PC-9 (cell line): Measurements from ENCODE around the gene SYNJ2. TPM values are rescaled to one million over a fixed set of nuclear protein-coding genes. Genes with fewer than 3 reads are reported as not detected.

Experiments
- BruUV-seq: library from RNA; stranded (reverse); fragments of 400-500 nt; replicated peaks from 2 replicates; lab custom pipeline; 2021; lab: Mats Ljungman, UMichigan
- CTCF ChIA-PET: fragments of 300-600 bp; sonication (Branson Sonifier 250); formaldehyde crosslinking; loops from one replicate; lab custom pipeline; 2022; ENCODE audit warnings: antibody characterized with exemption; lab: Charles Lee
- POLR2A ChIA-PET: fragments of 300-600 bp; sonication (Branson Sonifier 250); formaldehyde crosslinking; loops from one replicate; lab custom pipeline; 2022; ENCODE audit warnings: antibody characterized with exemption; ENCODE audit not compliant: unreplicated experiment; lab: Charles Lee
- DNase-seq, 2 experiments: peaks; one replicate each; pipeline versions ENCODE4 v3.0.0 to v3.0.0-alpha.2; 2015 to 2022; ENCODE audit warnings: mixed read lengths in 1 of 2
- H2AFZ ChIP-seq: fragments of 200-600 bp; sonication (generic); 2 replicates; pipeline ENCODE4 v1.8.1; 2017; ENCODE audit warnings: antibody characterized with exemption
- H3F3A ChIP-seq: fragments of 200-600 bp; sonication (generic); 2 replicates; pipeline ENCODE4 v1.8.1; 2017; ENCODE audit warnings: antibody characterized with exemption, mild to moderate bottlenecking, low read depth; ENCODE audit not compliant: insufficient read depth
- H3K27ac ChIP-seq: fragments of 200-600 bp; sonication (generic); 2 replicates; pipeline ENCODE4 v1.6.1; 2016; ENCODE audit warnings: mixed run types
- H3K27me3 ChIP-seq: fragments of 200-600 bp; sonication (generic); 2 replicates; pipeline ENCODE4 v1.6.1; 2016; ENCODE audit warnings: low read depth, mixed run types; ENCODE audit not compliant: insufficient read depth
- H3K36me3 ChIP-seq: fragments of 200-600 bp; sonication (generic); 2 replicates; pipeline ENCODE4 v1.6.1; 2016; ENCODE audit warnings: low read depth, mixed run types
- H3K4me1 ChIP-seq: fragments of 200-600 bp; sonication (generic); replicated peaks from 2 replicates; pipeline ENCODE4 v1.6.1; 2016; ENCODE audit warnings: mixed run types; ENCODE audit not compliant: insufficient read depth
- H3K4me2 ChIP-seq: fragments of 200-600 bp; sonication (generic); 2 replicates; pipeline ENCODE4 v1.6.1; 2017; ENCODE audit warnings: mixed run types
- H3K4me3 ChIP-seq: fragments of 200-600 bp; sonication (generic); 2 replicates; pipeline ENCODE4 v1.6.1; 2016; ENCODE audit warnings: mixed run types
- H3K79me2 ChIP-seq: fragments of 200-600 bp; sonication (generic); 2 replicates; pipeline ENCODE4 v1.6.1; 2017; ENCODE audit warnings: low read depth, mixed run types
- H3K9me2 ChIP-seq: fragments of 200-600 bp; sonication (generic); 2 replicates; pipeline ENCODE4 v1.8.1; 2017; ENCODE audit warnings: mild to moderate bottlenecking; ENCODE audit not compliant: insufficient read depth
- H3K9me3 ChIP-seq: fragments of 200-600 bp; sonication (generic); 2 replicates; pipeline ENCODE4 v1.8.1; 2016; ENCODE audit warnings: low read depth; ENCODE audit not compliant: insufficient read depth
- H4K20me1 ChIP-seq: fragments of 200-600 bp; sonication (generic); 2 replicates; pipeline ENCODE4 v1.8.1; 2017; ENCODE audit not compliant: insufficient read depth
- EZH2 ChIP-seq: fragments of 200-600 bp; sonication (generic); IDR thresholded peaks from 2 replicates; pipeline ENCODE4 v1.8.0; 2017; ENCODE audit warnings: antibody characterized with exemption, low read depth
- intact Hi-C: fragments of 100-400 bp; cut with micrococcal nuclease; formaldehyde crosslinking; loops from one replicate; pipeline ENCODE4 v1.10.0; 2022; ENCODE audit not compliant: unreplicated experiment
- total RNA-seq: library from RNA; stranded (reverse); gene quantifications from 2 replicates; pipeline ENCODE4 v1.2.3, GENCODE V29; 2021
- TF ChIP-seq, protein P1 (sequence below): fragments of 200-600 bp; sonication (generic); conservative IDR thresholded peaks from 2 replicates; pipeline ENCODE4 v1.6.1; 2017; ENCODE audit warnings: mixed run types, antibody characterized with exemption, mild to moderate bottlenecking, moderate library complexity

SYNJ2 gene
- total RNA-seq, 1 experiment from 2014 or later: 30.3 TPM

DNA sequence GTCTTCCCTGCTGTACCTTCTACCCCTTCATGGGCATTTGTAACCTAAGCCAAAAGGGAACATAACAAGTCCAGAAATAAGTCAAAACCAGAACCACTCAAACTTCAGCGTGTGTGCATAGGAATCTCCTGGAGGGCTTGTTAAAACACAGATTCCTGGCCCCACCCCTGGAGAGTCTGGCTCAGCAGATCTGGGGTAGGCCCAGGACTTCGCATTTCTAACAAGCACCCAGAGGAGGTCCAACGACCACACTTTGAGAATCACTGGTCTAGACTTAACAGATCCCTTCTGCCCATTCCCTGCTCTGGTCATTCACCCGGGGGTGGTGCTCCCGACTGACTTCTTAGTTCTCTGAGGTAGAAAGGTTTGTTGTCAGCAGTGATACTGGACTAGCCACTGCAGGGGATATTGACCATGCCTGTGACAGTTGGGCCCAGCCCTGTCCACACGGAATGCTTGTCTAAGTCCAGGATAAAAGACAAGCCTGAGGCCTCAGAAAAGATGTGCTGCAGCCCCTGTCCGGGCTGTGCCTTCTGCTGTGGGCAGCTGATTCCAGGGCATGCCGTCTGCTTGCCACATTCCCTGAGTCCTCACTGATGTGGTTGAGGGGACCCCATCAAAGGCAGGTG is 68.6 kb downstream of the SYNJ2 start:
- Histone ChIP-seq H3K4me2 (no peak overlapping the region), H3K9me3 (no peaks in the 10 kb centered on the region), H2AFZ (no peak overlapping the region), H3K9me2 (no peaks in the 10 kb centered on the region), H3K27me3 (no peaks in the 10 kb centered on the region), H3K79me2 (no peaks in the 10 kb centered on the region), H4K20me1 (no peaks in the 10 kb centered on the region), H3K4me3 (no peak overlapping the region), H3K4me1 (0 out of 2 replicates have a peak, but pooled peaks cover under 1% of the 10 kb centered on the region), H3K27ac (no peak overlapping the region), H3F3A (no peaks in the 10 kb centered on the region), H3K36me3 (no peaks in the 10 kb centered on the region)
- intact Hi-C loops: no loop called here
- no peak for TF ChIP-seq EZH2
- TF ChIP-seq, protein P1, sequence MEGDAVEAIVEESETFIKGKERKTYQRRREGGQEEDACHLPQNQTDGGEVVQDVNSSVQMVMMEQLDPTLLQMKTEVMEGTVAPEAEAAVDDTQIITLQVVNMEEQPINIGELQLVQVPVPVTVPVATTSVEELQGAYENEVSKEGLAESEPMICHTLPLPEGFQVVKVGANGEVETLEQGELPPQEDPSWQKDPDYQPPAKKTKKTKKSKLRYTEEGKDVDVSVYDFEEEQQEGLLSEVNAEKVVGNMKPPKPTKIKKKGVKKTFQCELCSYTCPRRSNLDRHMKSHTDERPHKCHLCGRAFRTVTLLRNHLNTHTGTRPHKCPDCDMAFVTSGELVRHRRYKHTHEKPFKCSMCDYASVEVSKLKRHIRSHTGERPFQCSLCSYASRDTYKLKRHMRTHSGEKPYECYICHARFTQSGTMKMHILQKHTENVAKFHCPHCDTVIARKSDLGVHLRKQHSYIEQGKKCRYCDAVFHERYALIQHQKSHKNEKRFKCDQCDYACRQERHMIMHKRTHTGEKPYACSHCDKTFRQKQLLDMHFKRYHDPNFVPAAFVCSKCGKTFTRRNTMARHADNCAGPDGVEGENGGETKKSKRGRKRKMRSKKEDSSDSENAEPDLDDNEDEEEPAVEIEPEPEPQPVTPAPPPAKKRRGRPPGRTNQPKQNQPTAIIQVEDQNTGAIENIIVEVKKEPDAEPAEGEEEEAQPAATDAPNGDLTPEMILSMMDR: no peak
- CTCF ChIA-PET: no interaction called here
- DNase-seq: no peak
- BruUV-seq: no TSS peak
- POLR2A ChIA-PET: no interaction called here

DNA sequence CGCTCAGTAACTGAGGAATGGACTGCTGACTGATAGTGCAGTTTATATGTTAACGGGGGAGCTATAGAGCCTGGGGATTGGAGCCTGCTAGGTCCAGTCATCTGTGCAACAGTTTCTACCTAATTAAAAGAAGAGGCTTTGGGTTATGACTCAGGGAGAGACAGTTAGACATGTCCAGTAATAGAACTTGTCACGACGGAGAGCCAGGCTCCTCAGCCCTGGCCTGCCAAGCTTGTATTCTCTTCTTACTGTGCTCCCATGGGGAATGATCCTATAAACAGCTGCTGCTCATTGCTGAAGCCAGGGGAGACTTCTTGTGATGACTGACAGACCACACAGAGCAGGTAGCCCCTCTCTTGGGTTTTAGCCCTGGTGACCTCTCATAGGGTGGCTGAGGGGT is 69.3 kb downstream of the SYNJ2 start:
- CTCF ChIA-PET: no interaction called here
- H3K27ac ChIP-seq: no peak overlapping the region
- DNase-seq: no peak
- no peaks in the 10 kb centered on the region for H4K20me1 ChIP-seq
- intact Hi-C loops: no loop called here
- H3K36me3 ChIP-seq: no peaks in the 10 kb centered on the region
- no peak overlapping the region for H3K4me2 ChIP-seq
- no peak for TF ChIP-seq EZH2
- TF ChIP-seq, protein P1: no peak
- POLR2A ChIA-PET: no interaction called here
- no peak overlapping the region for H2AFZ ChIP-seq
- H3K9me3 ChIP-seq: no peaks in the 10 kb centered on the region
- no peaks in the 10 kb centered on the region for H3K9me2 ChIP-seq
- BruUV-seq: no TSS peak
- peaks cover 8% of the 10 kb centered on the region; the same call in 1 of the 2 replicates for H3K4me1 ChIP-seq
- H3K4me3 ChIP-seq: no peak overlapping the region
- no peaks in the 10 kb centered on the region for H3K79me2 ChIP-seq
- H3K27me3 ChIP-seq: no peaks in the 10 kb centered on the region
- no peaks in the 10 kb centered on the region for H3F3A ChIP-seq

DNA sequence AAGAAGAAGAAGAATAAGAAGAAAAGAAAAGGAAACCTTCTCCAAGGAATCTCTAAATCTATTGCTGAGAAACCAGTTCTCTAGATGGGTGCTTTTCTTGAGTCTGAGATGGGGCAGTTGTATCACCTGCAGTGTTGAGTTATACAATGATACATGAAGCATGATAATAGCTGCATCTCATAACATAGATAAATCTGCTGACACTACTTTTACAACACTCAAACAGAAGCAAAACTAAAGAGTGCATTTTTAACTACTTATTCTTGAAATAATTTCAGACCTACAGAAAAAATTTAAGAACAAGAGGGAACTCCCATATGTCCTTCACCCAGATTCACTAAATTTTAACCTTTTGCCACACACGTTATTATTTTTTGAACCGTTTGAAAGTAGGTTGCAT is 70.3 kb downstream of the SYNJ2 start:
- TF ChIP-seq, protein P1: no peak
- no peak for TF ChIP-seq EZH2
- Histone ChIP-seq H3K9me3 (no peaks in the 10 kb centered on the region), H2AFZ (no peak overlapping the region), H3K4me2 (no peak overlapping the region), H3K9me2 (no peaks in the 10 kb centered on the region), H3K36me3 (no peaks in the 10 kb centered on the region), H3K4me1 (peaks cover 18% of the 10 kb centered on the region), H3K4me3 (no peak overlapping the region), H3F3A (peaks cover 3% of the 10 kb centered on the region; the same call in 1 of the 2 replicates), H4K20me1 (no peaks in the 10 kb centered on the region), H3K27me3 (no peaks in the 10 kb centered on the region), H3K27ac (no peak overlapping the region), H3K79me2 (no peaks in the 10 kb centered on the region)
- intact Hi-C loops: no loop called here
- BruUV-seq: no TSS peak
- POLR2A ChIA-PET: no interaction called here
- DNase-seq: no peak
- CTCF ChIA-PET: no interaction called here
